Endodermal cell (in vitro differentiated cells): ENCODE measurements around the gene ARHGEF28. TPM values are rescaled to one million over a fixed set of nuclear protein-coding genes. Genes with fewer than 3 reads are reported as not detected.

Experiments used
- DNase-seq: peaks from one replicate; pipeline ENCODE4 v3.0.0-alpha.2; 2017
- H3K27ac ChIP-seq: 2 replicates; pipeline ENCODE4 v1.5.1; 2013; ENCODE audit warnings: mild to moderate bottlenecking, low read depth, low read length, moderate library complexity
- H3K27me3 ChIP-seq: 2 replicates; pipeline ENCODE4 v1.6.1; 2013; ENCODE audit warnings: mild to moderate bottlenecking, low read length, moderate library complexity; ENCODE audit not compliant: insufficient read depth, control insufficient read depth, poor library complexity, severe bottlenecking
- H3K36me3 ChIP-seq: 2 replicates; pipeline ENCODE4 v1.7.0; 2013; ENCODE audit warnings: mild to moderate bottlenecking, low read length, moderate library complexity; ENCODE audit not compliant: control insufficient read depth, insufficient read depth
- H3K4me1 ChIP-seq: one replicate; pipeline ENCODE4 v1.7.0; 2013; ENCODE audit warnings: low read length; ENCODE audit not compliant: control insufficient read depth, insufficient read depth
- H3K4me3 ChIP-seq: 2 replicates; pipeline ENCODE4 v1.5.1; 2013; ENCODE audit warnings: mild to moderate bottlenecking, low read length, moderate library complexity
- H3K9ac ChIP-seq: 2 replicates; pipeline ENCODE4 v1.6.1; 2013; ENCODE audit warnings: mild to moderate bottlenecking, low read length, moderate library complexity; ENCODE audit not compliant: poor library complexity, severe bottlenecking; ENCODE audit errors: extremely low read depth
- H3K9me3 ChIP-seq: 2 replicates; pipeline ENCODE4 v1.6.1; 2013; ENCODE audit warnings: mild to moderate bottlenecking, low read length, moderate library complexity; ENCODE audit not compliant: control insufficient read depth
- H3K27ac Mint-ChIP-seq: 2 replicates; pipeline ENCODE4 v1.8.0; 2020; ENCODE audit warnings: mixed read lengths
- H3K27me3 Mint-ChIP-seq: 2 replicates; pipeline ENCODE4 v1.8.0; 2021; ENCODE audit warnings: mild to moderate bottlenecking, mixed read lengths; ENCODE audit not compliant: insufficient read depth
- H3K36me3 Mint-ChIP-seq: 2 replicates; pipeline ENCODE4 v1.8.0; 2020; ENCODE audit warnings: low read depth, mixed read lengths
- H3K4me1 Mint-ChIP-seq: 2 replicates; pipeline ENCODE4 v1.8.0; 2020; ENCODE audit warnings: mixed read lengths
- H3K4me3 Mint-ChIP-seq: 2 replicates; pipeline ENCODE4 v1.8.0; 2020; ENCODE audit warnings: mild to moderate bottlenecking, moderate library complexity, mixed read lengths
- H3K9me3 Mint-ChIP-seq: 2 replicates; pipeline ENCODE4 v1.8.0; 2020; ENCODE audit warnings: mild to moderate bottlenecking, mixed read lengths
- CTCF ChIP-seq: fragments of 200-600 bp; sonication (generic); conservative IDR thresholded peaks from 2 replicates; pipeline ENCODE4 v1.5.0; 2021; ENCODE audit warnings: antibody characterized with exemption, mild to moderate bottlenecking
- WGBS, 2 experiments: methylation state at CpG; one replicate each; pipeline versions ENCODE4 v1.1.5 to v1.1.7; 2013; ENCODE audit warnings: missing lambda C conversion rate in 2 of 2, mixed read lengths in 1 of 2; ENCODE audit not compliant: insufficient coverage in 1 of 2, insufficient read length in 1 of 2; 5-methylcytosine and 5-hydroxymethylcytosine counted together
- total RNA-seq, 2 donors: library from RNA; stranded (reverse); fragmentation: NEBNext Ultra II Directional in 1 of 2; extraction: Animal tissue kit (Norgen Biotek cat#: 25700) in 1 of 2; gene quantifications; 2 replicates in 1 of 2; 3 replicates in 1 of 2; pipeline ENCODE4 v1.2.1, GENCODE V29; 2021

ARHGEF28 gene
- total RNA-seq, 2 donors from 2014 or later, result 0.92 to 1.2 TPM

GRCh38 chr5:73587923-73588322 is 38.1 kb upstream of the ARHGEF28 start:
- no peak overlapping the region for H3K27ac ChIP-seq
- no peaks in the 10 kb centered on the region for H3K9me3 ChIP-seq
- Mint-ChIP-seq H3K27me3 (no peaks in the 10 kb centered on the region), H3K4me1 (no peaks in the 10 kb centered on the region), H3K9me3 (no peaks in the 10 kb centered on the region), H3K27ac (no peak overlapping the region), H3K4me3 (no peak overlapping the region), H3K36me3 (no peaks in the 10 kb centered on the region)
- H3K4me3 ChIP-seq, result no peak overlapping the region
- no peaks in the 10 kb centered on the region for H3K27me3 ChIP-seq
- H3K9ac ChIP-seq, result no peak overlapping the region
- no peaks in the 10 kb centered on the region for H3K4me1 ChIP-seq
- no peaks in the 10 kb centered on the region for H3K36me3 ChIP-seq
- TF ChIP-seq CTCF, result no peak
- 90% methylated on average over 1 of the region's 1 CpG; no CpG with 5 or more reads in 1 of the 2 experiments for WGBS, 2 experiments
- DNase-seq, result no peak

GRCh38 chr5:73591102-73591695 is 34.8 kb upstream of the ARHGEF28 start:
- peak; percentile 69 for DNase-seq
- H3K27ac Mint-ChIP-seq, result no peak overlapping the region
- WGBS, 2 experiments, result 74 to 100% methylated on average over 1 to 4 of the region's 4 CpGs

GRCh38 chr5:73591698-73592501 is 34.1 kb upstream of the ARHGEF28 start:
- H3K9ac ChIP-seq, result no peak overlapping the region
- DNase-seq, result no peak
- H3K27ac ChIP-seq, result no peak overlapping the region
- H3K4me1 ChIP-seq, result no peaks in the 10 kb centered on the region
- H3K27me3 ChIP-seq, result no peaks in the 10 kb centered on the region
- no peak overlapping the region for H3K4me3 ChIP-seq
- 66 to 78% methylated on average over 2 to 4 of the region's 4 CpGs for WGBS, 2 experiments
- no peaks in the 10 kb centered on the region for H3K27me3 Mint-ChIP-seq
- TF ChIP-seq CTCF, result no peak
- no peaks in the 10 kb centered on the region for H3K4me1 Mint-ChIP-seq
- no peak overlapping the region for H3K27ac Mint-ChIP-seq
- H3K9me3 Mint-ChIP-seq, result no peaks in the 10 kb centered on the region
- H3K4me3 Mint-ChIP-seq, result no peak overlapping the region
- H3K36me3 Mint-ChIP-seq, result no peaks in the 10 kb centered on the region
- H3K36me3 ChIP-seq, result no peaks in the 10 kb centered on the region
- no peaks in the 10 kb centered on the region for H3K9me3 ChIP-seq

More at GRCh38 chr5:73591102-73591695, 34.8 kb upstream of the ARHGEF28 start:
- H3K4me3 ChIP-seq, result no peak overlapping the region
- no peak overlapping the region for H3K9ac ChIP-seq
- peak; percentile 90 for TF ChIP-seq CTCF
- Mint-ChIP-seq H3K4me1 (no peaks in the 10 kb centered on the region), H3K27me3 (no peaks in the 10 kb centered on the region), H3K36me3 (no peaks in the 10 kb centered on the region), H3K9me3 (no peaks in the 10 kb centered on the region), H3K4me3 (no peak overlapping the region)
- H3K9me3 ChIP-seq, result no peaks in the 10 kb centered on the region
- H3K4me1 ChIP-seq, result no peaks in the 10 kb centered on the region
- H3K27ac ChIP-seq, result no peak overlapping the region
- no peaks in the 10 kb centered on the region for H3K27me3 ChIP-seq
- H3K36me3 ChIP-seq, result no peaks in the 10 kb centered on the region
